OCI-LY3 (cell line): ENCODE measurements around the gene UFSP2.

Experiments used
- CTCF ChIP-seq: fragments of 200-600, 300-600 bp; sonication (generic); IDR thresholded peaks from 2 replicates; pipeline ENCODE4 v1.5.1; 2014; ENCODE audit warnings: antibody characterized with exemption, low read length, low read depth
- EZH2phosphoT487 ChIP-seq: fragments of 200-600 bp; shearing (Covaris generic); IDR thresholded peaks from 2 replicates; pipeline ENCODE4 v1.6.1; 2018; ENCODE audit warnings: antibody characterized with exemption, mixed run types, low read depth

- TF ChIP-seq CTCF (no peak), EZH2phosphoT487 (no peak)
Observed at GRCh38 chr4:185358514-185358913, 67.2 kb downstream of the UFSP2 start.
